HG03575 (cell line): Measurements from ENCODE around the gene CHCHD10.

Experiments
- ATAC-seq: cut with Tn5 transposase; IDR thresholded peaks from one replicate; pipeline ENCODE4 v1.9.1; 2021; ENCODE audit not compliant: unreplicated experiment, insufficient number of reproducible peaks, low FRiP score; ENCODE audit errors: extremely low read depth

The CHCHD10 gene

DNA sequence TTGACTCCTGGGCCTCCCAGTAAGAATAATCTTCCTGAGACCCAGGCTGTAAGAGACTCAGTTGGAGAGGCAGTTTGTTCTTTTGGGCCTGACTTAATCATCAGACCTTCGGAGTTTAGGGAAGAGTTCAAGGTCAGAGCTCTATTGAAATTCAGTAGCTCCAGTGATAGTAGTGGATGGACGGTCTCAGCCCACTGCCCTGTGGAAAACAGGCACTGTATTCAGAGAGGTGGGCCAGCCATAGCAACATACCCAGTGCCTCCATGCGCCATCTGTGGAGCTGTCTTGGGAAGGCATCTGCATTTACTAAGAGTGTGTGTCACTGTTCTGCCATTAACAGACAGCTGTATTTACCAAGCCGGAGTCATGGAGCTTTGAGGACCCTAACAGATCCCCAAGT lies 21.9 kb upstream of the CHCHD10 start:
- no peak for ATAC-seq

DNA sequence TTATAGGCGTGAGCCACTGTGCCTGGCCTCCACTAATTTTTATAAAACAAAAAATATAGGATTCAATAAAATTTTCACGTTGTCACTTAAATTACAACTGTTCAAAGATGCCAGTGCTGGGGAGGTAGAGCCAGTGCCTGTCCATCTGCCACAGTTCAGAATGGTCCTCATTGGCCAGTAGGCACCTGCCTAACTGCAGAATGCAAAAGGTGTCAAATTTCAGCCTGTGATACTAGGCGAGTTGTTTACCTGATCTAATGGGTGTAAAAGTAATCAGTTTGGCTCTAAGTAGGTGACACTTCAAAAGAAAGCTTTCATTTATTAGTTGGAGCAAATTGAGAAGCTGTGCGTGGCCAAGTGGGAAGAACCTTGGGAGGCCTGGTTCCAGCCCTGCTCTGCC lies 21.3 kb upstream of the CHCHD10 start:
- no peak for ATAC-seq

DNA sequence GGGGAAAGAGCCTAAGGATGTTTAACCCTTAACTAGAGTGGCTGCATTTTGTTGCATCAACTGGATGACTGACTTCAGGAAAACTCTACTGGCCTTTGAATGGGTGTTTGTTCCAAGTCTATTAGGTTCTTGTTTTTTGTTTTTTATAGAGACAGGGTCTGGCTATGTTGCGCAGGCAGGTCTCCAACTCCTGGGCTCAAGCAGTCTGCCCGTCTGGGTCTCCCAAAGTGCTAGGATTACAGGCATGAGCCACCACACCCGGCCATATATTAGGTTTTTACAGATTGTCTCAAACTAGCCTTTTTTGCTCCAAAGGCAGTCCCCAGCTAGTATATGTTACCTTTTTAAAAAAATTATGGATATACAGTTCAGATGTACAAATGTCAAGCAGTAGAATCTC lies 20.1 kb upstream of the CHCHD10 start:
- no peak for ATAC-seq

DNA sequence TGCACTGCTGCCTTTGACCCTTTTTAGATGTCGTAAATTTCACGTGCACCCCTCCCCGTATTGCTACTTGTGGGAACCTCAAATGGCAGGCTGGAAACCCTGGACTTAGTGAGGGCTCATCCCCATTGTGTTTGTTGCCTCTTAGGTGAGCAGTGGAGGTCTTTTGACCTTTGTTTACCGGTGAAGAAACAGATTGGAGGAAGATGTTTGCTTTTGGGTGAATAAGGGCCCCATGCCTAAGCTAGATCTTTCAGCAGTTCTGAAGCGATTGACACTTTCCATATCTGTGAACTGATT lies 19.8 kb upstream of the CHCHD10 start:
- no peak for ATAC-seq

DNA sequence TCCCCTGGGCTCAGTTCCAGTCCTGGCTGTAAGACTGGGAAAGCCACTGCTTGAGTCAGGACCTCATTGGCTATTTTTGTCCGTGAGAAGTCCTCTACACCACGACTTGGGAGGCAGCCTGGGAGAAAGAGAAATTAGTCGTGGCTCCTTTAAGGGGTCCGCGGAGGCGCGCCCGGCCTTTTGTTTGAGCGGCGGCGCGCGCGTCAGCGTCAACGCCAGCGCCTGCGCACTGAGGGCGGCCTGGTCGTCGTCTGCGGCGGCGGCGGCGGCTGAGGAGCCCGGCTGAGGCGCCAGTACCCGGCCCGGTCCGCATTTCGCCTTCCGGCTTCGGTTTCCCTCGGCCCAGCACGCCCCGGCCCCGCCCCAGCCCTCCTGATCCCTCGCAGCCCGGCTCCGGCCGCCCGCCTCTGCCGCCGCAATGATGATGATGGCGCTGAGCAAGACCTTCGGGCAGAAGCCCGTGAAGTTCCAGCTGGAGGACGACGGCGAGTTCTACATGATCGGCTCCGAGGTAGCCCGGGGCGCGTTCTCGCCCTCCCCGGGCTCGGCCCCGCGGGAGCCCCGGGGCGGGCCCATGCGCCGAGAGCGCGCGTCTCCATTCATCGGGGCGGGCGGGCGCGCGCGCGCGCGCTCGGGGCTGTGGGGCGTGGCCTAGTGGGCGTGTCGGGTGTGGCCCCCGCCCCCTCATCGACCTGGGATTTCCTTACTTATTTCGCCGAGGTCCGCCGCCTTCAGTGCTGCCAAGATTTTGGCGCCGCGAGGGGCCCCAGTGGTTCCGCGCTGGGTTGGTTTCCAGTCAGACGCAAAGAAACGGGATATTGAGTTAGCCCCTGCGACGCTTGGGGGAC lies 19.2 kb upstream of the CHCHD10 start, which contains the start of gene SMARCB1:
SMARCB1 (plus strand) TSS at position 215 of the 848 bp plus-strand sequence; CDS start at position 419, 204 bp downstream.
- ATAC-seq: no peak

DNA sequence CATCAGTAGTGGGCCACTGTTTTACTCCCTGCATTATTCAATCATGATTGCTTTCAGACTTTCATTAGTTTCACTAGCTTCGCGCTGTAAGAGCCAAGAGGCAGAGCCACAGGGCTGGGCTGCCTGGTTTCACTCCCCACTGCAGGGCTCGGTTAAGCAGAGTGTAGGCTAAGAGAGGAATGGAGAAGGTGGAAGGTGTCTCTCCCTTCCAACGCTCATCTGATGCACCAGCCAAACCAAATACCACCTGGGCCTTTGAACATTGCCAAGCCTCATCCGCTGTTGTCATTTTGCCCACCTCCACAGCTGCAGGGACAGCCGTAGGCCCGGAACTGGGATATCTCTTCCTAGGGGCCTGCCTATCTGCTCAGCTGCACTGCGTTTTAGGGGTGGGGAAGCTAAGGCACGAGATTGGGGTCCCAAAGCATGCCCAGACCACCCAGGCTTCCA lies 18.5 kb upstream of the CHCHD10 start:
- no peak for ATAC-seq

DNA sequence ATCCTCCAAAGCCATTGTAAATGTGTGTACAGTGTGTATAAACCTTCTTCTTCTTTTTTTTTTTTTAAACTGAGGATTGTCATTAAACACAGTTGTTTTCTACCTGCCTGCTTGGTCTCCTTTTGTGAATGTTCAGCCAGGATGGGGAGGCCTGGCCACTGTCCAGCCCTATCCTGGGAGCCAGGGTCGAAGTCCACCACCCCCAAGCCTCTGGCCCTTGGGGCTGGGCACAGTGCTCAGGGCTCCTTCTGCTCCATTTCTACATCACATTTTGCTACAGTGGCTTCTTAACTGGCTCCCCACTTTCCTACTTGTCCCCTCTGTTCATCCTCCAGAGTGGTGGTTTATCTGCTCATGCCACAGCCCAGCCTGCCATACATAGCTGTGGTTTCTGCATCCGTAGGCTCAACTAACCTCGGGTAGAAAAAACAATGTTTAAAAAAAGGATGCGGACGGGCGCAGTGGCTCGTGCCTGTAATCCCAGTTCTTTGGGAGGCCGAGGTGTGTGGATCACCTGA lies 16.5 kb upstream of the CHCHD10 start:
- no peak for ATAC-seq

DNA sequence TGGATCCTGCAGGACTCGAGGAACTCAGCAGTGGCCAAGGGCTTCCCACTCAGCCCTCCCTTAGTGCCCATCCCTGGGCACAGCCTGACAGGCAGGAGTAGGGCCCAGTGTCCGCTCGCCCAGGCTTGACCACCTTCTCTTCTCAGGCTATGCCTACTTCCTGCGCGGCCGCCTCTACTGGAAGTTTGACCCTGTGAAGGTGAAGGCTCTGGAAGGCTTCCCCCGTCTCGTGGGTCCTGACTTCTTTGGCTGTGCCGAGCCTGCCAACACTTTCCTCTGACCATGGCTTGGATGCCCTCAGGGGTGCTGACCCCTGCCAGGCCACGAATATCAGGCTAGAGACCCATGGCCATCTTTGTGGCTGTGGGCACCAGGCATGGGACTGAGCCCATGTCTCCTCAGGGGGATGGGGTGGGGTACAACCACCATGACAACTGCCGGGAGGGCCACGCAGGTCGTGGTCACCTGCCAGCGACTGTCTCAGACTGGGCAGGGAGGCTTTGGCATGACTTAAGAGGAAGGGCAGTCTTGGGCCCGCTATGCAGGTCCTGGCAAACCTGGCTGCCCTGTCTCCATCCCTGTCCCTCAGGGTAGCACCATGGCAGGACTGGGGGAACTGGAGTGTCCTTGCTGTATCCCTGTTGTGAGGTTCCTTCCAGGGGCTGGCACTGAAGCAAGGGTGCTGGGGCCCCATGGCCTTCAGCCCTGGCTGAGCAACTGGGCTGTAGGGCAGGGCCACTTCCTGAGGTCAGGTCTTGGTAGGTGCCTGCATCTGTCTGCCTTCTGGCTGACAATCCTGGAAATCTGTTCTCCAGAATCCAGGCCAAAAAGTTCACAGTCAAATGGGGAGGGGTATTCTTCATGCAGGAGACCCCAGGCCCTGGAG lies 15.7 kb upstream of the CHCHD10 start:
- ATAC-seq: no peak

DNA sequence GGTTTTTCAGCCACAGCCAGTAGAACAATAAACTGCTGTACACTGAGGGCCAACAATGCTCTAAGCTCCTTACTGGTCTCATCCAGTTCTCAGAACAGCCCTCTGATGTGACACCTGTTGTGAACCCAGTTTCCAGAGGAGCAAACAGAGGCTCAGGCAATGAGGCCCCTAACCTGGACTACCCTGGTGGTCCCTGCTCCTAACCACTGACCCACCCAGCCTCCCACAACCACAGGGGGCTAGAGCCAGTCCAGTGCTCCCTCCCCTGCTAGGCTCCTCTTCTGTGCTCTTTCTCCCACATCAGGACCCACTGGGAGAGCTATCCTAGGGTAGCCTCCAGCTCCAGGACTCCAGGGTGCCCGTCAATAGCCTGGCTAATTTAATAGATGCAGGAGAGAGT lies 14.9 kb upstream of the CHCHD10 start:
- no peak for ATAC-seq

DNA sequence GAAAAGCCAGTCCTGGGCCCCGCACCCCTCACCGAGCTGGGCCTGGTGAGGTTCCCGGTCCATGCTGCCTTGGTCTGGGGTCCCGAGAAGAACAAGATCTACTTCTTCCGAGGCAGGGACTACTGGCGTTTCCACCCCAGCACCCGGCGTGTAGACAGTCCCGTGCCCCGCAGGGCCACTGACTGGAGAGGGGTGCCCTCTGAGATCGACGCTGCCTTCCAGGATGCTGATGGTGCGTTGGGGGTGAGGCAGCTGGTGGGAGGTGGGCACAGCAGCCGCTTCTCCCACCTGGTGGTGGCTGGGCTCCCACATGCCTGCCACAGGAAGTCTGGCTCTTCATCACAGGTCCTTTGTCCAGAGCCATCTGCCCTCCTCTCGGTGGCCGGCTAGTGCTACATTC lies 14.5 kb upstream of the CHCHD10 start:
- ATAC-seq: no peak

DNA sequence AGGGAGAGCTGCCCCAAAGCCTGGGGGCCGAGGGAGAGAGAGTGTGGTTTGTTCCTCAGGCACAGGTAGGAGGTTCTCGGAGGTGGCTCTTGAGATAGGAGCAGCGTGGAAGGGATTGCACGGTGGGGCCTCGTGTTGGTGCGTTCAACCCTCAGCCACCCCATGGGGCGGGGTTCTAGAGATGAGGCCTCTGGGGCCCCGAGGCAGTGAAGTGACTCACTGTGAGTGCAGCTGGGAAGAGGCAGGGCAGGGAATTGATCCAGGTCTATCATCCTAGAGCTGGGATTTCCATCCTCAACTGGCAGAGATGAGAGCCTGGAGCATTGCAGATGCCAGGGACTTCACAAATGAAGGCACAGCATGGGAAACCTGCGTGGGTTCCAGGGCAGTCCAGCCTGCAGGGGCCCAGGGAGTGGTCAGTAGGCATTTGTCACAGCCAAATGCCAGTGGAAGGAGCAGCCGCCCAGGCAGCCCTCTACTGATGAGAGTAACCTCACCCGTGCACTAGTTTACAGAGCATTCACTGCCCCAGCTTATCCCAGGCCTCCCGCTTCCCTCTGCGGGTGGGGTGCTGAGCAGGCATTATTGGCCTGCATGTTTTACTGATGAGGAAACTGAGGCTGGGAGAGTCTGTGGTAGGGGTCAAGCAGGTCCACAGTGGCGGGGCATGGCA lies 13.9 kb upstream of the CHCHD10 start:
- ATAC-seq: no peak

DNA sequence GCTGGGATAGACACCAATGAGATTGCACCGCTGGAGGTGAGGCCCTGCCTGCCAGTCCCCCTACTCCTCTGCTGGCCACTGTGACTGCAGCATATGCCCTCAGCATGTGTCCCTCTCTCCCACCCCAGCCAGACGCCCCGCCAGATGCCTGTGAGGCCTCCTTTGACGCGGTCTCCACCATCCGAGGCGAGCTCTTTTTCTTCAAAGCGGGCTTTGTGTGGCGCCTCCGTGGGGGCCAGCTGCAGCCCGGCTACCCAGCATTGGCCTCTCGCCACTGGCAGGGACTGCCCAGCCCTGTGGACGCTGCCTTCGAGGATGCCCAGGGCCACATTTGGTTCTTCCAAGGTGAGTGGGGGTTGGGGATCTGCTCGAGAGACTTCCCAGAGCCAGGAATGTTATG lies 13.3 kb upstream of the CHCHD10 start:
- ATAC-seq: no peak

DNA sequence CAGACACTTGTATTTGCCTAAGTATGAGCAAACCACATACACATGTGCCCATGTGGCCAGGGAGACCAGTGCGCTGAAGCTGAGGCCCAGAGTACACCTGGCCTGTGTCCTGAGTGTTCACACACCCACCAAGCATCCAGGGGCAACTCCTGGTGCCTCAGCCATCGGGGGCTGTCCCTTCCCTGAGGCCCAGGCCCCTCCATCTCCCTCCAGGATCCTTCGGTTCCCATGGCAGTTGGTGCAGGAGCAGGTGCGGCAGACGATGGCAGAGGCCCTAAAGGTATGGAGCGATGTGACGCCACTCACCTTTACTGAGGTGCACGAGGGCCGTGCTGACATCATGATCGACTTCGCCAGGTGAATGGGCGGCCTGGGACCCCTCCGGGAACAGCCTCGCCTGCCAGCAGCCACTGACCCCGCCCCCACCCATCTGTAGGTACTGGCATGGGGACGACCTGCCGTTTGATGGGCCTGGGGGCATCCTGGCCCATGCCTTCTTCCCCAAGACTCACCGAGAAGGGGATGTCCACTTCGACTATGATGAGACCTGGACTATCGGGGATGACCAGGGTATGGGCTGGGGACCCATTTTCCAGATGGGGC lies 12.5 kb upstream of the CHCHD10 start:
- no peak for ATAC-seq

DNA sequence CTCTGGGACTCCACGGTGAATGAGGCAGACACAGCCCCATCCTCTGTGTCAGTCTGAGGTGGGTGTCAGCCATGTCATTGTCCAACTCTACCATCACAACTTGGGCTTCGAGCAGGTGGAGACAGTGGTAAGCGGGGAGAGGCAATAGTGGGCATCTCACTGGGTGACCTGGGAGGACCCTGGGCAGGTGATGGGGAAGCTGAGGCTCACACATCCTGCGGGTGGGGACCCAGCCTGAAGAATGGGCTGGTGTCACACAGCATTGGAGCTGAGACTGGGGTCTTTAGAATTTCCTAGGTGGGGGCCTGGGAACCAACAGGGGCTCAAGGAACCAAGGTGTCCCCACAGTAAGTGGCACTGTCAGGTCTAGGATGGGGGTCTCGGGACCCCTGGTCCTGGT lies 12.0 kb upstream of the CHCHD10 start:
- no peak for ATAC-seq

DNA sequence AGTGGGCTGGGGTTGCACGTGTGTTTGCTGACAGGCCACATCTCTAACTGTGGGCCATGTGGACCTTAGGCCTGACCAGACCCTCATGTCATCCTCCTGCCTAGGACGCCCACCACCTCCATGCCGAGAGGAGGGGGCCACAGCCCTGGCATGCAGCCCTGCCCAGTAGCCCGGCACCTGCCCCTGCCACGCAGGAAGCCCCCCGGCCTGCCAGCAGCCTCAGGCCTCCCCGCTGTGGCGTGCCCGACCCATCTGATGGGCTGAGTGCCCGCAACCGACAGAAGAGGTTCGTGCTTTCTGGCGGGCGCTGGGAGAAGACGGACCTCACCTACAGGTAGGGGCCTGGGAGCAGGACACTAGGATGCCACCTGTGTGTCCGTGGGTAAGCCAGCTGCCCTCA lies 11.3 kb upstream of the CHCHD10 start:
- ATAC-seq: no peak

DNA sequence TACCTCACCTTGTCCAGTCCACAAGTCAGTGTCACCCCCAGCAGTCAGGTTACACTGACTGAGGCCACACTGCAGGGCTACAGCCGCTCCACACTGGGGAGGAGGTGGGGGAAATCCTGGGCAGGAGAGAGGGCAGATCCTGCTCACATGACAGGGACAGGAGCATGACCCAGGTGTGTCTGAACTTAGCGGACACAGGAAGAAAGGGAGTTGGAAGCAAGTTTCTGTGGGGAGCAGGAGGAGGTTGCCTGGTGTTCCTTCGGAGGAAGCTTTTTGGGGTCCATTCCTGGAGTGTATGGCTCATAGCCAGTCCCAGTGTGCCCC lies 10.8 kb upstream of the CHCHD10 start:
- no peak for ATAC-seq

DNA sequence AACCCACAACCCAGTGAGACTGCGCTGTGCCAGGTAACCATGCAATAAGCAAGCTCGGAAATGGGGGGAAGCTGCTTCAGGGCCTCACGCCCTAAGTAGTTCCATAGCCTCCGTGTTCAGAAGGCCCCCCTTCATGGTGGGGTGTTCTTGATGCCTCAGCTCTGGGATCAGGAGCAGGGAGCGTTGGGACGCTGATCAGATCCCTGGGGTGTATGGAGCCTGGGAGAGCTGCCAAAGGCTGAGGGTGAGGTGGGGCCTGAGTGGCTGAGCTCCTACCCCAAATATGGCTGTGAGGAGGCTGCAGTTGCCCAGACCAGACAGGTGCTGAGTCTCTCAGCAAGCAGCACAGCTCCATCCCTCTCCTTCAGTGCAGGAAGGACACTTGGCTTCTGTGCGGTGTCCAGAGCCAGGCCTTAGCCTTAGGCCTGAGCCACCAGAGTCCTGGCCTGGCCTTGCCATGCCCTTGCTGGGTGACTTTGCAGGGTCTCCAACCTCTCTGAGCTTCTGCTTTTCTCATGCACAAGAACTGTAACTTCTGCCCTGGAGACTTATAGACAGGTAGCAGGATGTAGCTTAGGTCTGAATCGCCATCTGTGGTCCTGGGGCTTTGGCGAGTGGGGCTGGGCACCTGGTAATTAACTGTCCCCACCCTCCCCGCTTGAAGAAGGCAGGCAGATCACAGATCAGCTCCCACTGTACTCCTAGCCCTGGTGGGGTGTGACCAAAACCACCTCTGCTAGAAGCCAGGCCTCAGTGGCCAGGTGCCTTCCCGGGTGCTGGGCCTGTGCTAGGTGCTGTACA lies 10.2 kb upstream of the CHCHD10 start:
- no peak for ATAC-seq

DNA sequence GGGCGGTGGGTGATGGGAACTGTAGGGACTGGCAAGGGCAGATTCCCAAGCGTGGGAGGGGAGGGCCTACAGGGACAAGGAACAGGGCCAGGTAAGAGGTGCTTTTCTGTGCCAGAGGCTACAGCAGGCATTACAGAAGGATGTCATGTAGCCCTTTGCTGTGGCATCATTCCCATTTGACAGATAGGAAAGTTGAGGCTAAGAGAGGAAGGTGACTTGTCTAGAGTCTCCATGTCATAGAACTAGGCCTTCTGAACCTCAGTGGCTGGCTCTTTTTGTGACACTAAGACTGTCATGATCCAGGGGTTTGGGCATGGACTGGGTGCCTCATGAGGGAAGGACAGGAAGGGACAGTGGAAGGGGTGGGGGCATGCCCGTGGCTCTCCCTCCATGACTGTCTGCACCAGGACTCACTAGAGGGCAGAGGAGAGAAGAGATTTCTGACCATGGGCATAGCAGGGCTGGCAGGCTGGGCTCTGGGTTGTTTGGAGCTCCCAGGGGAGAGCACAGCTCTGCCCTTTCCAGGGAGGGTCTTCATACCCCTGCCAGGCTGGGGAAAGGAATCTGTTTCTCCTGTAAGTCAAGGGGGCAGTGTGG lies 8.1 kb upstream of the CHCHD10 start:
- ATAC-seq: no peak
